Endothelial cell of umbilical vein (primary cell): ENCODE results near the gene CHAC2. TPM values are rescaled to one million over a fixed set of nuclear protein-coding genes. Genes with fewer than 3 reads are reported as not detected.
A peak's percentile ranks its signal among the peaks of the same experiment; 100 is the strongest.

Experiments used
- BruUV-seq: library from RNA; stranded (reverse); fragments of 400-500 nt; replicated peaks from 2 replicates; lab custom pipeline; 2021; lab: Mats Ljungman, UMichigan
- CTCF ChIA-PET: fragments of 300-600, 350-600 bp; sonication (Branson Sonifier 250); formaldehyde crosslinking; loops from one replicate; lab custom pipeline; 2021; ENCODE audit warnings: antibody characterized with exemption, inconsistent platforms; lab: Charles Lee
- POLR2A ChIA-PET: fragments of 300-600, 350-600 bp; sonication (Branson Sonifier 250); formaldehyde crosslinking; loops from one replicate; lab custom pipeline; 2021; ENCODE audit warnings: antibody characterized with exemption, inconsistent platforms; lab: Charles Lee
- DNase-seq: peaks from one replicate; pipeline ENCODE4 v3.0.0-alpha.2; 2011; ENCODE audit warnings: low read depth, low spot score
- FAIRE-seq: peaks from 2 replicates; lab custom pipeline; 2011; peaks lifted over from hg19 to GRCh38; lab: Jason Lieb, UNC
- H2AFZ ChIP-seq: 2 replicates; pipeline ENCODE4 v1.6.0; 2012; ENCODE audit warnings: low read depth, low read length, control low read depth, inconsistent platforms
- H3K27ac ChIP-seq: 2 replicates; pipeline ENCODE4 v1.5.1; 2011; ENCODE audit warnings: low read depth, mild to moderate bottlenecking, control low read depth, low read length, moderate library complexity; ENCODE audit not compliant: insufficient read depth
- H3K27me3 ChIP-seq, 2 experiments: 2 replicates each; pipeline versions ENCODE4 v1.6.0 to v1.6.1; 2011; ENCODE audit warnings: low read length in 2 of 2, mixed read lengths in 1 of 2; ENCODE audit not compliant: control insufficient read depth in 2 of 2, insufficient read depth in 2 of 2
- H3K36me3 ChIP-seq, 2 experiments: 2 replicates in 1 of 2; 3 replicates in 1 of 2; pipeline ENCODE4 v1.5.1; 2011; ENCODE audit warnings: low read length in 2 of 2, mild to moderate bottlenecking in 1 of 2, moderate library complexity in 1 of 2; ENCODE audit not compliant: control insufficient read depth in 2 of 2, insufficient read depth in 2 of 2; ENCODE audit errors: extremely low read depth in 1 of 2
- H3K4me1 ChIP-seq: 3 replicates; pipeline ENCODE4 v1.5.1; 2011; ENCODE audit warnings: mild to moderate bottlenecking, low read length; ENCODE audit not compliant: control insufficient read depth, insufficient read depth; ENCODE audit errors: extremely low read depth
- H3K4me2 ChIP-seq: 2 replicates; pipeline ENCODE4 v1.6.1; 2011; ENCODE audit warnings: low read length, control low read depth, mixed read lengths; ENCODE audit not compliant: insufficient read depth
- H3K4me3 ChIP-seq, 3 experiments: fragments of 200-600 bp in 1 of 3; sonication (generic), shearing (Covaris generic) in 1 of 3; replicated peaks in 1 of 3; 2 replicates each; pipeline ENCODE4 v1.5.1; 2011 to 2016; ENCODE audit warnings: control low read depth in 3 of 3, low read length in 3 of 3, mild to moderate bottlenecking in 2 of 3, inconsistent platforms in 1 of 3, low read depth in 1 of 3, moderate library complexity in 1 of 3; ENCODE audit not compliant: insufficient read depth in 1 of 3
- H3K79me2 ChIP-seq: 2 replicates; pipeline ENCODE4 v1.6.0; 2012; ENCODE audit warnings: low read length, inconsistent platforms; ENCODE audit not compliant: control insufficient read depth, insufficient read depth
- H3K9ac ChIP-seq: replicated peaks from 2 replicates; pipeline ENCODE3; 2011; ENCODE audit warnings: low read length, control low read depth; ENCODE audit not compliant: insufficient read depth; ENCODE audit errors: extremely low read depth
- H3K9me1 ChIP-seq: replicated peaks from 3 replicates; pipeline ENCODE4 v1.6.0; 2011; ENCODE audit warnings: mild to moderate bottlenecking, low read length; ENCODE audit not compliant: control insufficient read depth, insufficient read depth; ENCODE audit errors: extremely low read depth
- H3K9me3 ChIP-seq: replicated peaks from 2 replicates; pipeline ENCODE4 v1.5.1; 2012; ENCODE audit warnings: low read length, inconsistent platforms; ENCODE audit not compliant: control insufficient read depth, insufficient read depth
- H4K20me1 ChIP-seq: replicated peaks from 2 replicates; pipeline ENCODE3; 2011; ENCODE audit warnings: mild to moderate bottlenecking, low read length; ENCODE audit not compliant: control insufficient read depth, insufficient read depth; ENCODE audit errors: extremely low read depth
- EZH2 ChIP-seq: IDR thresholded peaks from 2 replicates; pipeline ENCODE4 v1.6.1; 2012; ENCODE audit warnings: borderline replicate concordance, low read depth, mild to moderate bottlenecking, moderate library complexity, low read length, inconsistent platforms; ENCODE audit not compliant: severe bottlenecking
- JUN ChIP-seq: IDR thresholded peaks from 2 replicates; pipeline ENCODE4 v1.6.1; 2011; ENCODE audit warnings: borderline replicate concordance, low read depth; ENCODE audit not compliant: insufficient read length, insufficient read depth
- POLR2A ChIP-seq: IDR thresholded peaks from 2 replicates; pipeline ENCODE4 v1.6.1; 2012; ENCODE audit warnings: low read depth, mild to moderate bottlenecking, control low read depth, low read length
- POLR2AphosphoS5 ChIP-seq: IDR thresholded peaks from 2 replicates; pipeline ENCODE4 v1.6.1; 2012; ENCODE audit warnings: low read depth, mild to moderate bottlenecking, control low read depth, low read length, moderate library complexity; ENCODE audit not compliant: insufficient read depth
- dilution Hi-C: fragments of 300-500 bp; cut with MboI; formaldehyde crosslinking; loops from one replicate; pipeline ENCODE4 v1.15.0; 2019; ENCODE audit warnings: low sequenced_read_pairs; ENCODE audit not compliant: extremely low pct_ligation_motif_present
- intact Hi-C: fragments of 100-400 bp; cut with micrococcal nuclease; formaldehyde crosslinking; loops from one replicate; pipeline ENCODE4 v1.10.0; 2022
- polyA plus RNA-seq, 4 experiments: library from polyadenylated mRNA; depleted of rRNA in 3 of 4; stranded (reverse) in 3 of 4; unstranded in 1 of 4; fragments of >200 nt; gene quantifications; 2 replicates each; pipeline versions ENCODE4 v1.2.1 to v1.2.3, GENCODE V29; 2011 to 2012; ENCODE audit warnings: missing spikeins in 1 of 4
- total RNA-seq: library from RNA; stranded (reverse); gene quantifications from 2 replicates; pipeline ENCODE4 v1.2.3, GENCODE V29; 2021
- TF ChIP-seq, protein P1 (sequence below), 2 donors: IDR thresholded peaks; 1 replicate in 1 of 2; 2 replicates in 1 of 2; pipeline ENCODE4 v1.5.1; 2011; ENCODE audit warnings: low read length in 2 of 2, mild to moderate bottlenecking in 2 of 2, moderate library complexity in 2 of 2, control low read depth in 1 of 2, inconsistent platforms in 1 of 2, low read depth in 1 of 2; ENCODE audit not compliant: insufficient read depth in 1 of 2; ENCODE audit errors: extremely low read depth in 1 of 2
- TF ChIP-seq, protein P2 (sequence below): IDR thresholded peaks from 2 replicates; pipeline ENCODE4 v1.6.1; 2011; ENCODE audit not compliant: insufficient read depth, insufficient read length

Gene CHAC2
- total and polyA plus RNA-seq, 2 donors (not counting 3 experiments of a cell fraction or from before 2014, with no cell fraction given): 3.4 to 8.3 TPM

DNA sequence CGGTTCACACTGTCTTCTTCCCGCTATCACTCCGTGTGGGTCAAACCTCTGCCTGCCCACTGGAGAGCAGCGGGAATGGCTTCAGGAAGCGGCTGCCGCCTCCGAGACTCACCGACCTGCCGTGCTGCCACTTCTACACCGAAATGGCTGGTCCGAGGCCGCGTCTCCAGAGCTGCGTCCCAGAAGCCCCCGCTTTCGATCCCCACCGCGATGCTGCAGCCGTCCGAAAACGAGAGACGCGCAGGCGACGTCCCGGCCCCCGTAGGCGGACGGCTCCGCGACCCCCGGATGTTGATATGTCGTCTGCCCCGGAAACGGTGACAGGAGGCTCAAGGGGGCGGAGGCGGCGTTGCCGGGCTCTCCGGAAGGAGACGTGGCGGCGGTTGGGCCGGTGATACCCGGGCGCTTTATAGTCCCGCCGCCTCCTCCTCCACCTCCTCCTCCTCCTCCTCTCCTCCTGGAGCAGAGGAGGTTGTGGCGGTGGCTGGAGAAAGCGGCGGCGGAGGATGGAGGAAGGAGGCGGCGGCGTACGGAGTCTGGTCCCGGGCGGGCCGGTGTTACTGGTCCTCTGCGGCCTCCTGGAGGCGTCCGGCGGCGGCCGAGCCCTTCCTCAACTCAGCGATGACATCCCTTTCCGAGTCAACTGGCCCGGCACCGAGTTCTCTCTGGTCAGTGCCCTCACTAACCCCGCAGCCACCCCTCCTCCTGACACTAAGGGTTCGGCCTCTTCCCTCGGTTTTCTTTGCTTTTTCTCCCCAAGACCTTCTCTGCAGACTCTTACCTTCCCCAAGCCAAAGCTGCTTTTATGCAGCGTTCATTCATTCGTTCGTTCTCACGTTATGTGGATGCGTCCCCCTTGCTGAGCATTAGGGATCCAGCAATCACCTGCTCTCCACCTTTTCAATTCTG lies 19.4 kb downstream of the CHAC2 start, which contains the start of the genes ASB3 and ERLEC1:
TSS of gene ASB3 (minus strand) at position 249 of the 909 bp plus-strand sequence. CDS start 21,381 bp downstream, outside the sequence.
TSS of gene ERLEC1 (plus strand) at position 340 of the 909 bp plus-strand sequence. CDS start at position 507, 167 bp downstream.
- Histone ChIP-seq H3K4me1 (peaks cover 23% of the 10 kb centered on the region), H4K20me1 (no peaks in the 10 kb centered on the region), H3K27me3 (no peaks in the 10 kb centered on the region), H2AFZ (peak within 1 kb of the TSS; percentile 95), H3K27ac (peak within 1 kb of the TSS; percentile 89), H3K4me3 (peak within 1 kb of the TSS; percentile 52 to 98 (median 92)), H3K9ac (peak within 1 kb of the TSS; percentile 91), H3K4me2 (peak within 1 kb of the TSS; percentile 96), H3K36me3 (no peaks in the 10 kb centered on the region), H3K79me2 (peaks cover 73% of the 10 kb centered on the region), H3K9me1 (no peaks in the 10 kb centered on the region), H3K9me3 (no peaks in the 10 kb centered on the region)
- FAIRE-seq (peak; percentile 76), DNase-seq (peak; percentile 87)
- POLR2A ChIA-PET: interaction anchor here (2.3 kb wide), 1 partner anchor 19 kb away, joined by 8 read pairs; the partner anchor contains the start of gene CHAC2
- dilution Hi-C loops: no loop called here
- no TSS peak for BruUV-seq
- TF ChIP-seq POLR2AphosphoS5: peak; percentile 93
- TF ChIP-seq, protein P1, sequence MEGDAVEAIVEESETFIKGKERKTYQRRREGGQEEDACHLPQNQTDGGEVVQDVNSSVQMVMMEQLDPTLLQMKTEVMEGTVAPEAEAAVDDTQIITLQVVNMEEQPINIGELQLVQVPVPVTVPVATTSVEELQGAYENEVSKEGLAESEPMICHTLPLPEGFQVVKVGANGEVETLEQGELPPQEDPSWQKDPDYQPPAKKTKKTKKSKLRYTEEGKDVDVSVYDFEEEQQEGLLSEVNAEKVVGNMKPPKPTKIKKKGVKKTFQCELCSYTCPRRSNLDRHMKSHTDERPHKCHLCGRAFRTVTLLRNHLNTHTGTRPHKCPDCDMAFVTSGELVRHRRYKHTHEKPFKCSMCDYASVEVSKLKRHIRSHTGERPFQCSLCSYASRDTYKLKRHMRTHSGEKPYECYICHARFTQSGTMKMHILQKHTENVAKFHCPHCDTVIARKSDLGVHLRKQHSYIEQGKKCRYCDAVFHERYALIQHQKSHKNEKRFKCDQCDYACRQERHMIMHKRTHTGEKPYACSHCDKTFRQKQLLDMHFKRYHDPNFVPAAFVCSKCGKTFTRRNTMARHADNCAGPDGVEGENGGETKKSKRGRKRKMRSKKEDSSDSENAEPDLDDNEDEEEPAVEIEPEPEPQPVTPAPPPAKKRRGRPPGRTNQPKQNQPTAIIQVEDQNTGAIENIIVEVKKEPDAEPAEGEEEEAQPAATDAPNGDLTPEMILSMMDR (IDR thresholded peaks at IDR 0.05; ENCODE audit: extremely low read depth in 1 of 2, insufficient read depth in 1 of 2, low read depth in 1 of 2, low read length in 2 of 2): peak in 1 of 2 donors; percentile 3
- TF ChIP-seq, protein P2, sequence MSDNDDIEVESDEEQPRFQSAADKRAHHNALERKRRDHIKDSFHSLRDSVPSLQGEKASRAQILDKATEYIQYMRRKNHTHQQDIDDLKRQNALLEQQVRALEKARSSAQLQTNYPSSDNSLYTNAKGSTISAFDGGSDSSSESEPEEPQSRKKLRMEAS: no peak
- peak; percentile 66 for TF ChIP-seq POLR2A
- TF ChIP-seq JUN: no peak
- no peak for TF ChIP-seq EZH2
- intact Hi-C loops: loop anchor here (1.0 kb wide), 1 partner anchor 19 kb away; no protein-coding TSS in a partner anchor
- CTCF ChIA-PET: interaction anchor here (0.9 to 2.8 kb wide), 4 partner anchors 10 to 917 kb away, joined by 3 to 13 read pairs (median 4); partner anchors contain the start of gene CHAC2
